ENCODE measurements around the gene FOXL3. TPM values are rescaled to one million over a fixed set of nuclear protein-coding genes. Genes with fewer than 3 reads are reported as not detected.

FOXL3 gene
- total RNA-seq, 1 experiment from 2014 or later: not detected

GRCh38 chr7:305410-306151 lies 15.6 kb downstream of the FOXL3 start:
- H3K27ac ChIP-seq (ENCODE audit: low read depth, low read length, poor library complexity, severe bottlenecking): no peak overlapping the region
- BruUV-seq (replicated peaks): no TSS peak
- intact Hi-C loops (cut with micrococcal nuclease; ENCODE audit: unreplicated experiment): no loop called here
- ChIA-PET CTCF (no interaction called here), POLR2A (ENCODE audit: low non-redundant PET) (no interaction called here)
- no peaks in the 10 kb centered on the region for H3K27me3 ChIP-seq (replicated peaks; ENCODE audit: insufficient read depth, low read depth, low read length, poor library complexity)
- no peaks in the 10 kb centered on the region for H3K4me1 ChIP-seq (ENCODE audit: insufficient read depth, low read length, poor library complexity, severe bottlenecking)
- peaks cover 3% of the 10 kb centered on the region for H3K9me3 ChIP-seq (ENCODE audit: low read depth, low read length, poor library complexity, severe bottlenecking)
- H3K36me3 ChIP-seq (ENCODE audit: insufficient read depth, low read length, poor library complexity, severe bottlenecking): no peaks in the 10 kb centered on the region
- TF ChIP-seq CTCF (conservative IDR thresholded peaks at IDR 0.05; ENCODE audit: low read depth, low read length): no peak
- no peak for TF ChIP-seq EZH2 (IDR thresholded peaks at IDR 0.05; ENCODE audit: borderline replicate concordance, low read depth, low read length, poor library complexity, severe bottlenecking)
- no peak for DNase-seq (ENCODE audit: low spot score)
- H3K4me3 ChIP-seq (ENCODE audit: low read depth, low read length, poor library complexity, severe bottlenecking): no peak overlapping the region

GRCh38 chr7:307970-308369 lies 18.0 kb downstream of the FOXL3 start:
- POLR2A ChIA-PET (ENCODE audit: low non-redundant PET): no interaction called here
- BruUV-seq (replicated peaks): no TSS peak
- CTCF ChIA-PET: interaction anchor here (0.6 kb wide), 1 partner anchor 380 kb away, joined by 4 read pairs; no protein-coding TSS in a partner anchor
- Histone ChIP-seq H3K4me1 (ENCODE audit: insufficient read depth, low read length, poor library complexity, severe bottlenecking) (no peaks in the 10 kb centered on the region), H3K27me3 (replicated peaks; ENCODE audit: insufficient read depth, low read depth, low read length, poor library complexity) (peaks cover 12% of the 10 kb centered on the region), H3K27ac (ENCODE audit: low read depth, low read length, poor library complexity, severe bottlenecking) (no peak overlapping the region), H3K36me3 (ENCODE audit: insufficient read depth, low read length, poor library complexity, severe bottlenecking) (no peaks in the 10 kb centered on the region), H3K4me3 (ENCODE audit: low read depth, low read length, poor library complexity, severe bottlenecking) (no peak overlapping the region), H3K9me3 (ENCODE audit: low read depth, low read length, poor library complexity, severe bottlenecking) (peaks cover 3% of the 10 kb centered on the region)
- DNase-seq (ENCODE audit: low spot score): no peak
- intact Hi-C loops (cut with micrococcal nuclease; ENCODE audit: unreplicated experiment): no loop called here
- TF ChIP-seq CTCF (conservative IDR thresholded peaks at IDR 0.05; ENCODE audit: low read depth, low read length): no peak
- no peak for TF ChIP-seq EZH2 (IDR thresholded peaks at IDR 0.05; ENCODE audit: borderline replicate concordance, low read depth, low read length, poor library complexity, severe bottlenecking)

GRCh38 chr7:309586-310228 lies 19.7 kb downstream of the FOXL3 start:
- no peaks in the 10 kb centered on the region for H3K4me1 ChIP-seq (ENCODE audit: insufficient read depth, low read length, poor library complexity, severe bottlenecking)
- no TSS peak for BruUV-seq (replicated peaks)
- DNase-seq (ENCODE audit: low spot score): no peak
- H3K36me3 ChIP-seq (ENCODE audit: insufficient read depth, low read length, poor library complexity, severe bottlenecking): no peaks in the 10 kb centered on the region
- TF ChIP-seq CTCF (conservative IDR thresholded peaks at IDR 0.05; ENCODE audit: low read depth, low read length): no peak
- no peak for TF ChIP-seq EZH2 (IDR thresholded peaks at IDR 0.05; ENCODE audit: borderline replicate concordance, low read depth, low read length, poor library complexity, severe bottlenecking)
- intact Hi-C loops (cut with micrococcal nuclease; ENCODE audit: unreplicated experiment): no loop called here
- ChIA-PET POLR2A (ENCODE audit: low non-redundant PET) (no interaction called here), CTCF (no interaction called here)
- H3K27ac ChIP-seq (ENCODE audit: low read depth, low read length, poor library complexity, severe bottlenecking): no peak overlapping the region
- peaks cover 3% of the 10 kb centered on the region for H3K9me3 ChIP-seq (ENCODE audit: low read depth, low read length, poor library complexity, severe bottlenecking)
- no peak overlapping the region for H3K4me3 ChIP-seq (ENCODE audit: low read depth, low read length, poor library complexity, severe bottlenecking)
- H3K27me3 ChIP-seq (replicated peaks; ENCODE audit: insufficient read depth, low read depth, low read length, poor library complexity): peaks cover 28% of the 10 kb centered on the region

Data from A673 (cell line).